HUES6 (cell line): ENCODE measurements around the gene GALNT7.

Experiments used
- H3K27ac ChIP-seq: 2 replicates; pipeline ENCODE4 v1.7.0; 2013; ENCODE audit warnings: low read depth, mild to moderate bottlenecking, low read length, inconsistent platforms
- H3K27me3 ChIP-seq: 2 replicates; pipeline ENCODE4 v1.6.1; 2013; ENCODE audit warnings: low read length; ENCODE audit not compliant: control insufficient read depth, insufficient read depth
- H3K36me3 ChIP-seq: 2 replicates; pipeline ENCODE4 v1.6.1; 2013; ENCODE audit warnings: low read length; ENCODE audit not compliant: control insufficient read depth, insufficient read depth
- H3K4me1 ChIP-seq: 2 replicates; pipeline ENCODE4 v1.6.1; 2013; ENCODE audit warnings: low read length; ENCODE audit not compliant: control insufficient read depth, insufficient read depth
- H3K4me3 ChIP-seq: 2 replicates; pipeline ENCODE4 v1.5.1; 2013; ENCODE audit warnings: low read depth, low read length
- H3K9ac ChIP-seq: one replicate; pipeline ENCODE4 v1.6.1; 2013; ENCODE audit warnings: mild to moderate bottlenecking, low read length
- H3K9me3 ChIP-seq: 2 replicates; pipeline ENCODE4 v1.6.1; 2013; ENCODE audit warnings: low read depth, low read length; ENCODE audit not compliant: control insufficient read depth, insufficient read depth

Gene GALNT7

DNA sequence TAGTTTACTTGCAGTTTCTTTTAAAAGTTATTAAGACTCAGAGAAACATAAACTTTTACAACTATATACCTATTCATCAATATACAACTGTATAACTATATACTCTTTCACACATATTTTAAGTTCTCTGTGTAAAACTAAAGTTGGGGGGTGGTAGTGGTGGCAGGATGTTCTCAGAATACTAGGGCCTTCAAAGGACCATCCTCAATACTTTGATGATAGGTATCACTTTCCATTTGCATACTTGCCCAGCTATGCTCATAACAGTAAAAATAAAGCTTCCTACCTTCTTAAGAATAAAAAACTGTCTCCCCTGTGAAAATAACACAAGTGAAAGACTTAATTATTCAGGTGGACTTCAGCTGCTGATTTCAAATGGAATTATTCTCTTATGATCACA is 2.9 kb upstream of the GALNT7 start:
- H3K27me3 ChIP-seq, result no peaks in the 10 kb centered on the region
- H3K9me3 ChIP-seq, result no peaks in the 10 kb centered on the region
- H3K4me3 ChIP-seq, result no peak overlapping the region
- H3K4me1 ChIP-seq, result peaks cover 6% of the 10 kb centered on the region
- no peak overlapping the region for H3K27ac ChIP-seq
- H3K9ac ChIP-seq, result no peak overlapping the region
- H3K36me3 ChIP-seq, result peaks cover 11% of the 10 kb centered on the region

GRCh38 chr4:173166491-173166890 is 2.1 kb upstream of the GALNT7 start:
- Histone ChIP-seq H3K9ac (no peak overlapping the region), H3K36me3 (peaks cover 11% of the 10 kb centered on the region), H3K27me3 (no peaks in the 10 kb centered on the region), H3K27ac (no peak overlapping the region), H3K4me1 (peaks cover 14% of the 10 kb centered on the region), H3K4me3 (no peak overlapping the region), H3K9me3 (no peaks in the 10 kb centered on the region)

- Histone ChIP-seq H3K27me3 (no peaks in the 10 kb centered on the region), H3K27ac (peak overlapping the region; percentile 81), H3K9me3 (no peaks in the 10 kb centered on the region), H3K36me3 (peaks cover 11% of the 10 kb centered on the region), H3K4me1 (peaks cover 27% of the 10 kb centered on the region), H3K9ac (peak overlapping the region; percentile 89), H3K4me3 (peak overlapping the region; percentile 89)
Measured at GRCh38 chr4:173167758-173168395, 734 bp upstream of the GALNT7 start.

GRCh38 chr4:173169178-173169427 is 492 bp downstream of the GALNT7 start:
- H3K27ac ChIP-seq, result no peak overlapping the region; the same call in 1 of the 2 replicates
- no peaks in the 10 kb centered on the region for H3K9me3 ChIP-seq
- peaks cover 11% of the 10 kb centered on the region for H3K36me3 ChIP-seq
- peak overlapping the region; percentile 89 for H3K4me3 ChIP-seq
- peaks cover 40% of the 10 kb centered on the region for H3K4me1 ChIP-seq
- H3K27me3 ChIP-seq, result no peaks in the 10 kb centered on the region
- H3K9ac ChIP-seq, result peak overlapping the region; percentile 76

- peak overlapping the region; percentile 76 for H3K9ac ChIP-seq
- no peaks in the 10 kb centered on the region for H3K9me3 ChIP-seq
- peak overlapping the region; percentile 89 for H3K4me3 ChIP-seq
- peaks cover 44% of the 10 kb centered on the region for H3K4me1 ChIP-seq
- no peaks in the 10 kb centered on the region for H3K27me3 ChIP-seq
- H3K27ac ChIP-seq, result peak overlapping the region; percentile 80; the same call in 1 of the 2 replicates
- peaks cover 10% of the 10 kb centered on the region for H3K36me3 ChIP-seq
Measured at GRCh38 chr4:173169428-173170181, 994 bp downstream of the GALNT7 start.

DNA sequence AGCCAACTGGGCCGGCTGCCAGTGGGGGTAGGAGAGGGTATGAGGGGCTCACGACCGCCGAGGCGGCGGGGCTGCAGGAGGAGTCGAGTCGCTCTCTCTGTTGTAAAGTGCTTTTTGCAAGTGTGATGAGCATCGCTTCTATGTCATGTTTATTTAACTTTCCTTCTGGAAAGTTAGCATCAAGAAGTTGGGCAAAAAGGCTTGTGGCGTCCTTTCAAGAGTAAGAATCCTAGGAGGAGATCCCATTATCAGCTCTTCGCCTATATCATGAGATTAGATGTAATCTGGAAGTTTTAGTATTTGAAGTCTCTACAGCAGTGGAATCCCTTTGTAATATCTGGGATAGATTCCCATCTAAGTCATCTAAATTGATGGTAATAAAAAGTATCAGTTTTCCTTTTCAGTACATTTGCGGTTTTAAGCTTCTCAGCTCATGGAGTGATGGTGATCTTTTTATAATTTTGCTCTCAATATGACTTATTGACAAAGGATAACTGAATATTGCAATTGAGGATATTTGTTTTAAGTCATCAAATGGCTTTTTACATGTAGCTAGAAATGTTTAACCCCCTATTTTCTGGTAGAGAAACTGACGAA is 1.7 kb downstream of the GALNT7 start:
- Histone ChIP-seq H3K36me3 (peaks cover 4% of the 10 kb centered on the region), H3K27me3 (no peaks in the 10 kb centered on the region), H3K27ac (peak overlapping the region; percentile 80; the same call in 1 of the 2 replicates), H3K4me1 (peaks cover 46% of the 10 kb centered on the region), H3K9me3 (no peaks in the 10 kb centered on the region), H3K9ac (peak overlapping the region; percentile 76), H3K4me3 (peak overlapping the region; percentile 89)

DNA sequence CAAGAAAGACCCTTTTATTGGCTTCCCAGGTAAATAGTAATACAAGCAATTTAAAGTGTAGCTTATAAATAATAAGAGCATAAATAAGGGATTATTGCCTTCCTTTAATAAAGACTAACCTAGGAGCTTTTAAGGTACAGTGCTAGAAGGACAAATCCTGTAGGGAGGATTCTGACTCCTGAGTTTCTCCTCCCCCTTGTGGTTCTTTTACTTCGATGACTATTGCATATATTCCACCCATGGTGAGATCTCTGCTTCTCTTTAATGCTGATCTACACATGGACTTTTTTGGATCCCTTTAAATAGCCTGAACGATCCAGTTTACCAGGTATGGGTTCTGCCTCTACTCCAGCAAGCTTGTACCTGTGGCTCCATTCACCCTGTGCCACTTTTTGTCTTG is 2.5 kb downstream of the GALNT7 start:
- H3K27ac ChIP-seq, result no peak overlapping the region
- H3K4me3 ChIP-seq, result peak overlapping the region; percentile 89
- no peaks in the 10 kb centered on the region for H3K27me3 ChIP-seq
- H3K9ac ChIP-seq, result no peak overlapping the region
- H3K4me1 ChIP-seq, result peaks cover 50% of the 10 kb centered on the region
- no peaks in the 10 kb centered on the region for H3K9me3 ChIP-seq
- 0 out of 2 replicates have a peak, but pooled peaks cover under 1% of the 10 kb centered on the region for H3K36me3 ChIP-seq

DNA sequence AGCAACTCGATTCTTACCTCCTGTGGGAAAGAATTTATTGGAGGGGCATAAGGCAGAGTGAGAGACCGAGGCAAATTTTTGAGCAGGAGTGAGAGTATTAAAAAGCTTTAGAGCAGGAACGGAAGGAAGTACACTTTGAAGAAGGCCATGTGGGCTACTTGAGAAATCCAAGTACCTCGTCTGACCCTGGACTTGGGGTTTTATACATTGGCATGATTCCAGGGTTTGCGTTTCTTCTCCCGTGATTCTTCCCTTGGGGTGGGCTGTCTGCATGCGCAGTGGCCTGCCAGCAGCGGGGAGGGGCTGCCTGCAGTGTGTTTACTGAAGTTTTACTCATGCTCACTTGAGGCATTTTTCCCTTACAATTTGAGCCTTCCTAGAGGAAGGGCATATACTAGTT is 3.4 kb downstream of the GALNT7 start:
- H3K27me3 ChIP-seq, result no peaks in the 10 kb centered on the region
- H3K9ac ChIP-seq, result no peak overlapping the region
- H3K9me3 ChIP-seq, result no peaks in the 10 kb centered on the region
- no peak overlapping the region for H3K27ac ChIP-seq
- H3K36me3 ChIP-seq, result no peaks in the 10 kb centered on the region
- H3K4me3 ChIP-seq, result no peak overlapping the region; the same call in 1 of the 2 replicates
- peaks cover 59% of the 10 kb centered on the region for H3K4me1 ChIP-seq

- no peak overlapping the region for H3K4me3 ChIP-seq
- H3K36me3 ChIP-seq, result no peaks in the 10 kb centered on the region
- peaks cover 68% of the 10 kb centered on the region for H3K4me1 ChIP-seq
- H3K9me3 ChIP-seq, result no peaks in the 10 kb centered on the region
- H3K9ac ChIP-seq, result no peak overlapping the region
- no peaks in the 10 kb centered on the region for H3K27me3 ChIP-seq
- H3K27ac ChIP-seq, result no peak overlapping the region
Measured at GRCh38 chr4:173174184-173174583, 5.6 kb downstream of the GALNT7 start.

GRCh38 chr4:173174594-173175012 is 6.0 kb downstream of the GALNT7 start:
- Histone ChIP-seq H3K9ac (no peak overlapping the region), H3K27ac (no peak overlapping the region), H3K9me3 (no peaks in the 10 kb centered on the region), H3K27me3 (no peaks in the 10 kb centered on the region), H3K4me1 (peaks cover 68% of the 10 kb centered on the region), H3K4me3 (no peak overlapping the region), H3K36me3 (no peaks in the 10 kb centered on the region)

GRCh38 chr4:173176010-173176409 is 7.4 kb downstream of the GALNT7 start:
- no peak overlapping the region for H3K27ac ChIP-seq
- no peaks in the 10 kb centered on the region for H3K36me3 ChIP-seq
- no peaks in the 10 kb centered on the region for H3K27me3 ChIP-seq
- no peak overlapping the region for H3K9ac ChIP-seq
- no peak overlapping the region for H3K4me3 ChIP-seq
- H3K4me1 ChIP-seq, result peaks cover 59% of the 10 kb centered on the region
- H3K9me3 ChIP-seq, result no peaks in the 10 kb centered on the region
